HepG2 (cell line): ENCODE measurements around the gene MRPL20. TPM values are rescaled to one million over a fixed set of nuclear protein-coding genes. Genes with fewer than 3 reads are reported as not detected.

ENCODE experiments used
- FOSL2 ChIP-seq: sonication (generic); formaldehyde crosslinking; IDR thresholded peaks from 2 replicates; pipeline ENCODE4 v1.4.0; 2020; ENCODE audit warnings: missing genetic modification reagents
- POLR2A ChIP-seq, 2 experiments: IDR thresholded peaks; 2 replicates each; pipeline ENCODE4 v1.6.1; 2011; ENCODE audit warnings: low read depth in 2 of 2, low read length in 2 of 2, mild to moderate bottlenecking in 1 of 2, moderate library complexity in 1 of 2; ENCODE audit not compliant: insufficient read depth in 1 of 2
- POLR2AphosphoS5 ChIP-seq: IDR thresholded peaks from 2 replicates; pipeline ENCODE4 v1.6.1; 2012; ENCODE audit warnings: low read depth, low read length
- PRMT3 ChIP-seq: sonication (generic); formaldehyde crosslinking; IDR thresholded peaks from 2 replicates; pipeline ENCODE4 v1.8.1; 2022; ENCODE audit warnings: low read depth, mild to moderate bottlenecking, moderate library complexity, missing genetic modification reagents, borderline replicate concordance
- SAP130 ChIP-seq: IDR thresholded peaks from 2 replicates; pipeline ENCODE4 v1.6.1; 2016; ENCODE audit warnings: low read depth
- YY1 ChIP-seq: IDR thresholded peaks from 2 replicates; pipeline ENCODE4 v1.6.1; 2011; ENCODE audit warnings: low read length, low read depth, moderate library complexity, mild to moderate bottlenecking; ENCODE audit not compliant: insufficient read depth, insufficient replicate concordance
- ZNF691 ChIP-seq: sonication (generic); formaldehyde crosslinking; IDR thresholded peaks from 2 replicates; pipeline ENCODE4 v1.4.0; 2020; ENCODE audit warnings: missing genetic modification reagents, low read depth, mild to moderate bottlenecking, borderline replicate concordance
- polyA plus RNA-seq, 8 experiments: library from polyadenylated mRNA; depleted of rRNA in 3 of 8; stranded (reverse) in 7 of 8; unstranded in 1 of 8; fragments of >200 nt; fragmentation: Illumina TruSeq in 4 of 8; extraction: Trizol in 4 of 8; gene quantifications; 2 replicates each; pipeline versions ENCODE4 v1.2.1 to v1.2.3, GENCODE V29; 2011 to 2016; ENCODE audit warnings: low read depth in 4 of 8, missing spikeins in 1 of 8, mixed read lengths in 1 of 8; ENCODE audit not compliant: insufficient read depth in 1 of 8
- total RNA-seq, 5 experiments: library from RNA; depleted of rRNA; stranded (reverse); fragments of >200 nt; fragmentation: Illumina TruSeq; extraction: Trizol; gene quantifications; 2 replicates each; pipeline ENCODE4 v1.2.3, GENCODE V29; 2016; ENCODE audit warnings: low read depth in 1 of 5
- TF ChIP-seq, protein P1 (sequence below): sonication (generic); formaldehyde crosslinking; conservative IDR thresholded peaks from 2 replicates; pipeline ENCODE4 v1.8.0; 2022; ENCODE audit warnings: mild to moderate bottlenecking, moderate library complexity, missing genetic modification reagents
- TF ChIP-seq, protein P2 (sequence below): sonication (generic); formaldehyde crosslinking; IDR thresholded peaks from 2 replicates; pipeline ENCODE4 v1.5.0; 2020; ENCODE audit warnings: mild to moderate bottlenecking, missing genetic modification reagents, borderline replicate concordance
- TF ChIP-seq, protein P3 (sequence below), 2 experiments: sonication (generic) in 1 of 2; formaldehyde crosslinking in 1 of 2; IDR thresholded peaks; 2 replicates each; pipeline versions ENCODE4 v1.5.1 to v1.6.1; 2011 to 2020; ENCODE audit warnings: borderline replicate concordance in 1 of 2, low read depth in 1 of 2, low read length in 1 of 2, mild to moderate bottlenecking in 1 of 2, missing genetic modification reagents in 1 of 2, moderate library complexity in 1 of 2
- TF ChIP-seq, protein P4 (sequence below): IDR thresholded peaks from 2 replicates; pipeline ENCODE4 v1.4.0; 2020; ENCODE audit warnings: mild to moderate bottlenecking, missing genetic modification reagents
- TF ChIP-seq, protein P5 (sequence below): sonication (generic); formaldehyde crosslinking; IDR thresholded peaks from 2 replicates; pipeline ENCODE4 v1.4.0; 2020; ENCODE audit warnings: missing genetic modification reagents

MRPL20 gene
- total and polyA plus RNA-seq, 2 of the 13 experiments (the other 11 are each of a cell fraction or from before 2014, with no cell fraction given) = 59.2 to 127 TPM

DNA sequence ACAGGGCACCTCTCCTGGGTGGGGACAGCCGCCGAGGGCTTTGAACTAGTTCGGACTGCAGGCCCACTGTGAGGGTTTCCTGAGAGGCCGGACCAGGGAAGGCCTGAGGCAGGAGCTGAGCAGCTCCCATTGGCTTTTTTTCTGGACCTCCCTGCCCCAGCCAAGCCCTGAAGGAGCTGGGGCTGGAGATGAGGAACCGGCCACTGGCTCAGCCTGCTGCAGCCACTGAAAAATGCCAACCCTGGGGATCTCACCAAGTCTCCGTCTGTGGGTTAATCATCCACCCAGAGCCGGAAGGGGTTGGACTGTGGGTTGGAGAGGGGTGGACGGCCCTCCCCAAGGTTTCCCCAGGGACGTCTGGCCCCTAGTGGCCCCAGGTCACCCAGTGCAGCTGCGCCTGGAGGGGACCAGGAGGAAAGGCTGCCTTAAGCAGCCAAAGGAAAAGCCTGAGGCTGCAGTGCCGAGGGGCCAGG, 30.8 kb upstream of the MRPL20 start (continued):
- TF ChIP-seq, protein P1, sequence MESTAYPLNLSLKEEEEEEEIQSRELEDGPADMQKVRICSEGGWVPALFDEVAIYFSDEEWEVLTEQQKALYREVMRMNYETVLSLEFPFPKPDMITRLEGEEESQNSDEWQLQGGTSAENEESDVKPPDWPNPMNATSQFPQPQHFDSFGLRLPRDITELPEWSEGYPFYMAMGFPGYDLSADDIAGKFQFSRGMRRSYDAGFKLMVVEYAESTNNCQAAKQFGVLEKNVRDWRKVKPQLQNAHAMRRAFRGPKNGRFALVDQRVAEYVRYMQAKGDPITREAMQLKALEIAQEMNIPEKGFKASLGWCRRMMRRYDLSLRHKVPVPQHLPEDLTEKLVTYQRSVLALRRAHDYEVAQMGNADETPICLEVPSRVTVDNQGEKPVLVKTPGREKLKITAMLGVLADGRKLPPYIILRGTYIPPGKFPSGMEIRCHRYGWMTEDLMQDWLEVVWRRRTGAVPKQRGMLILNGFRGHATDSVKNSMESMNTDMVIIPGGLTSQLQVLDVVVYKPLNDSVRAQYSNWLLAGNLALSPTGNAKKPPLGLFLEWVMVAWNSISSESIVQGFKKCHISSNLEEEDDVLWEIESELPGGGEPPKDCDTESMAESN (CRISPR knock-in tag) = peak; percentile 53; the same call in 1 of the 2 replicates
- TF ChIP-seq PRMT3 (CRISPR knock-in tag) (0 out of 2 replicates have a peak, but pooled peaks have one; percentile 20), ZNF691 (CRISPR knock-in tag) (no peak), POLR2A (IDR thresholded peaks at IDR 0.05; ENCODE audit: insufficient read depth in 1 of 2, low read depth in 2 of 2, low read length in 2 of 2) (peak in 1 of 2 experiments; percentile 82; a peak in 2 of 4 replicates), POLR2AphosphoS5 (peak; percentile 94), SAP130 (CRISPR knock-in tag) (peak; percentile 93), FOSL2 (CRISPR knock-in tag) (no peak; the same call in 1 of the 2 replicates), YY1 (peak; percentile 28)
- TF ChIP-seq, protein P2, sequence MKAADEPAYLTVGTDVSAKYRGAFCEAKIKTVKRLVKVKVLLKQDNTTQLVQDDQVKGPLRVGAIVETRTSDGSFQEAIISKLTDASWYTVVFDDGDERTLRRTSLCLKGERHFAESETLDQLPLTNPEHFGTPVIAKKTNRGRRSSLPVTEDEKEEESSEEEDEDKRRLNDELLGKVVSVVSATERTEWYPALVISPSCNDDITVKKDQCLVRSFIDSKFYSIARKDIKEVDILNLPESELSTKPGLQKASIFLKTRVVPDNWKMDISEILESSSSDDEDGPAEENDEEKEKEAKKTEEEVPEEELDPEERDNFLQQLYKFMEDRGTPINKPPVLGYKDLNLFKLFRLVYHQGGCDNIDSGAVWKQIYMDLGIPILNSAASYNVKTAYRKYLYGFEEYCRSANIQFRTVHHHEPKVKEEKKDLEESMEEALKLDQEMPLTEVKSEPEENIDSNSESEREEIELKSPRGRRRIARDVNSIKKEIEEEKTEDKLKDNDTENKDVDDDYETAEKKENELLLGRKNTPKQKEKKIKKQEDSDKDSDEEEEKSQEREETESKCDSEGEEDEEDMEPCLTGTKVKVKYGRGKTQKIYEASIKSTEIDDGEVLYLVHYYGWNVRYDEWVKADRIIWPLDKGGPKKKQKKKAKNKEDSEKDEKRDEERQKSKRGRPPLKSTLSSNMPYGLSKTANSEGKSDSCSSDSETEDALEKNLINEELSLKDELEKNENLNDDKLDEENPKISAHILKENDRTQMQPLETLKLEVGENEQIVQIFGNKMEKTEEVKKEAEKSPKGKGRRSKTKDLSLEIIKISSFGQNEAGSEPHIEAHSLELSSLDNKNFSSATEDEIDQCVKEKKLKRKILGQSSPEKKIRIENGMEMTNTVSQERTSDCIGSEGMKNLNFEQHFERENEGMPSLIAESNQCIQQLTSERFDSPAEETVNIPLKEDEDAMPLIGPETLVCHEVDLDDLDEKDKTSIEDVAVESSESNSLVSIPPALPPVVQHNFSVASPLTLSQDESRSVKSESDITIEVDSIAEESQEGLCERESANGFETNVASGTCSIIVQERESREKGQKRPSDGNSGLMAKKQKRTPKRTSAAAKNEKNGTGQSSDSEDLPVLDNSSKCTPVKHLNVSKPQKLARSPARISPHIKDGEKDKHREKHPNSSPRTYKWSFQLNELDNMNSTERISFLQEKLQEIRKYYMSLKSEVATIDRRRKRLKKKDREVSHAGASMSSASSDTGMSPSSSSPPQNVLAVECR (CRISPR knock-in tag) = peak; percentile 71; the same call in 1 of the 2 replicates
- TF ChIP-seq, protein P3, sequence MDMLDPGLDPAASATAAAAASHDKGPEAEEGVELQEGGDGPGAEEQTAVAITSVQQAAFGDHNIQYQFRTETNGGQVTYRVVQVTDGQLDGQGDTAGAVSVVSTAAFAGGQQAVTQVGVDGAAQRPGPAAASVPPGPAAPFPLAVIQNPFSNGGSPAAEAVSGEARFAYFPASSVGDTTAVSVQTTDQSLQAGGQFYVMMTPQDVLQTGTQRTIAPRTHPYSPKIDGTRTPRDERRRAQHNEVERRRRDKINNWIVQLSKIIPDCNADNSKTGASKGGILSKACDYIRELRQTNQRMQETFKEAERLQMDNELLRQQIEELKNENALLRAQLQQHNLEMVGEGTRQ (IDR thresholded peaks at IDR 0.05; ENCODE audit: low read depth, low read length) = no peak
- TF ChIP-seq, protein P3 (CRISPR knock-in tag; IDR thresholded peaks at IDR 0.05; ENCODE audit: borderline replicate concordance) = no peak
- TF ChIP-seq, protein P4, sequence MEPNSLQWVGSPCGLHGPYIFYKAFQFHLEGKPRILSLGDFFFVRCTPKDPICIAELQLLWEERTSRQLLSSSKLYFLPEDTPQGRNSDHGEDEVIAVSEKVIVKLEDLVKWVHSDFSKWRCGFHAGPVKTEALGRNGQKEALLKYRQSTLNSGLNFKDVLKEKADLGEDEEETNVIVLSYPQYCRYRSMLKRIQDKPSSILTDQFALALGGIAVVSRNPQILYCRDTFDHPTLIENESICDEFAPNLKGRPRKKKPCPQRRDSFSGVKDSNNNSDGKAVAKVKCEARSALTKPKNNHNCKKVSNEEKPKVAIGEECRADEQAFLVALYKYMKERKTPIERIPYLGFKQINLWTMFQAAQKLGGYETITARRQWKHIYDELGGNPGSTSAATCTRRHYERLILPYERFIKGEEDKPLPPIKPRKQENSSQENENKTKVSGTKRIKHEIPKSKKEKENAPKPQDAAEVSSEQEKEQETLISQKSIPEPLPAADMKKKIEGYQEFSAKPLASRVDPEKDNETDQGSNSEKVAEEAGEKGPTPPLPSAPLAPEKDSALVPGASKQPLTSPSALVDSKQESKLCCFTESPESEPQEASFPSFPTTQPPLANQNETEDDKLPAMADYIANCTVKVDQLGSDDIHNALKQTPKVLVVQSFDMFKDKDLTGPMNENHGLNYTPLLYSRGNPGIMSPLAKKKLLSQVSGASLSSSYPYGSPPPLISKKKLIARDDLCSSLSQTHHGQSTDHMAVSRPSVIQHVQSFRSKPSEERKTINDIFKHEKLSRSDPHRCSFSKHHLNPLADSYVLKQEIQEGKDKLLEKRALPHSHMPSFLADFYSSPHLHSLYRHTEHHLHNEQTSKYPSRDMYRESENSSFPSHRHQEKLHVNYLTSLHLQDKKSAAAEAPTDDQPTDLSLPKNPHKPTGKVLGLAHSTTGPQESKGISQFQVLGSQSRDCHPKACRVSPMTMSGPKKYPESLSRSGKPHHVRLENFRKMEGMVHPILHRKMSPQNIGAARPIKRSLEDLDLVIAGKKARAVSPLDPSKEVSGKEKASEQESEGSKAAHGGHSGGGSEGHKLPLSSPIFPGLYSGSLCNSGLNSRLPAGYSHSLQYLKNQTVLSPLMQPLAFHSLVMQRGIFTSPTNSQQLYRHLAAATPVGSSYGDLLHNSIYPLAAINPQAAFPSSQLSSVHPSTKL = peak; percentile 57
- TF ChIP-seq, protein P5, sequence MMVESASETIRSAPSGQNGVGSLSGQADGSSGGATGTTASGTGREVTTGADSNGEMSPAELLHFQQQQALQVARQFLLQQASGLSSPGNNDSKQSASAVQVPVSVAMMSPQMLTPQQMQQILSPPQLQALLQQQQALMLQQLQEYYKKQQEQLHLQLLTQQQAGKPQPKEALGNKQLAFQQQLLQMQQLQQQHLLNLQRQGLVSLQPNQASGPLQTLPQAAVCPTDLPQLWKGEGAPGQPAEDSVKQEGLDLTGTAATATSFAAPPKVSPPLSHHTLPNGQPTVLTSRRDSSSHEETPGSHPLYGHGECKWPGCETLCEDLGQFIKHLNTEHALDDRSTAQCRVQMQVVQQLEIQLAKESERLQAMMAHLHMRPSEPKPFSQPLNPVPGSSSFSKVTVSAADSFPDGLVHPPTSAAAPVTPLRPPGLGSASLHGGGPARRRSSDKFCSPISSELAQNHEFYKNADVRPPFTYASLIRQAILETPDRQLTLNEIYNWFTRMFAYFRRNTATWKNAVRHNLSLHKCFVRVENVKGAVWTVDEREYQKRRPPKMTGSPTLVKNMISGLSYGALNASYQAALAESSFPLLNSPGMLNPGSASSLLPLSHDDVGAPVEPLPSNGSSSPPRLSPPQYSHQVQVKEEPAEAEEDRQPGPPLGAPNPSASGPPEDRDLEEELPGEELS (CRISPR knock-in tag) = no peak
